Measurements from ENCODE around the gene GPR84.

The GPR84 gene

DNA sequence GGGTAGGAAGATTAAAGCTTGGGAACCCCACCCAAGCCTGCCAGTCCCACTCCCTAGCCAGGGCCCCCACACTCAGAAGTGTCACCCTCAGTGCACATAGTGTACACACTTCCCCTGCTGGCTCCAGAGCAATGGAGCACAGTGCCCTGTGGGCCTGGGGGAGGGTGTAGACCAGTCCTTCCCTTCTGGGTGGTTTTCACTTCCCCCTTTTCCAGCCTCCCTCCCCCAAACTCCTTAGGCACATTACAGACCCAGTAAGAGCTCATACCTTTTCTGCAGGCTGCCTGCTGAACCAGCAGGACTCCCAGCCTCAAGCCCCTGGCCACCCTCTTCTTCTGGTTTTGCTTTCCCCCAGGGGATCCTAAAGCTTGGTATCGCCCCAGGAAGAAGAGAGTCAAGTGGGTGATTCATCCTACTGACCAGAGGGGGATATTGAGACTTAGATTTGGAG is 20.3 kb upstream of the GPR84 start, which contains the start of gene ZNF385A:
ZNF385A (minus strand) TSS at position 143 of the 451 bp plus-strand sequence. CDS start 219 bp downstream, outside the sequence.
- no peaks in the 10 kb centered on the region for H3K9me3 ChIP-seq (ENCODE audit: control insufficient read depth, insufficient read depth, low read length)
- TF ChIP-seq, protein P1, sequence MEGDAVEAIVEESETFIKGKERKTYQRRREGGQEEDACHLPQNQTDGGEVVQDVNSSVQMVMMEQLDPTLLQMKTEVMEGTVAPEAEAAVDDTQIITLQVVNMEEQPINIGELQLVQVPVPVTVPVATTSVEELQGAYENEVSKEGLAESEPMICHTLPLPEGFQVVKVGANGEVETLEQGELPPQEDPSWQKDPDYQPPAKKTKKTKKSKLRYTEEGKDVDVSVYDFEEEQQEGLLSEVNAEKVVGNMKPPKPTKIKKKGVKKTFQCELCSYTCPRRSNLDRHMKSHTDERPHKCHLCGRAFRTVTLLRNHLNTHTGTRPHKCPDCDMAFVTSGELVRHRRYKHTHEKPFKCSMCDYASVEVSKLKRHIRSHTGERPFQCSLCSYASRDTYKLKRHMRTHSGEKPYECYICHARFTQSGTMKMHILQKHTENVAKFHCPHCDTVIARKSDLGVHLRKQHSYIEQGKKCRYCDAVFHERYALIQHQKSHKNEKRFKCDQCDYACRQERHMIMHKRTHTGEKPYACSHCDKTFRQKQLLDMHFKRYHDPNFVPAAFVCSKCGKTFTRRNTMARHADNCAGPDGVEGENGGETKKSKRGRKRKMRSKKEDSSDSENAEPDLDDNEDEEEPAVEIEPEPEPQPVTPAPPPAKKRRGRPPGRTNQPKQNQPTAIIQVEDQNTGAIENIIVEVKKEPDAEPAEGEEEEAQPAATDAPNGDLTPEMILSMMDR (IDR thresholded peaks at IDR 0.05; ENCODE audit: low read depth, low read length, poor library complexity, severe bottlenecking): no peak
- peaks cover 20% of the 10 kb centered on the region for H3K4me1 ChIP-seq (ENCODE audit: control insufficient read depth, low read length)
- H3K36me3 ChIP-seq (ENCODE audit: control insufficient read depth, low read length): no peaks in the 10 kb centered on the region
- no peaks in the 10 kb centered on the region for H4K20me1 ChIP-seq (ENCODE audit: control insufficient read depth, insufficient read depth, low read depth, low read length)
- H3K79me2 ChIP-seq (ENCODE audit: control insufficient read depth, low read length): no peaks in the 10 kb centered on the region
- H3K27me3 ChIP-seq (ENCODE audit: control insufficient read depth, low read length): no peaks in the 10 kb centered on the region
- peak within 1 kb of the TSS; percentile 57 for H3K4me2 ChIP-seq (ENCODE audit: low read length)
- H3F3A ChIP-seq (ENCODE audit: control insufficient read depth, insufficient read depth): no peaks in the 10 kb centered on the region
- 0 out of 2 replicates have a peak within 1 kb of the TSS, but pooled peaks have one; percentile 13 for H3K27ac ChIP-seq (ENCODE audit: low read depth, low read length)
- H3K9me2 ChIP-seq (replicated peaks; ENCODE audit: control insufficient read depth, low read length): no peaks in the 10 kb centered on the region
- peak within 1 kb of the TSS; percentile 17 for H3K4me3 ChIP-seq (ENCODE audit: low read length)

DNA sequence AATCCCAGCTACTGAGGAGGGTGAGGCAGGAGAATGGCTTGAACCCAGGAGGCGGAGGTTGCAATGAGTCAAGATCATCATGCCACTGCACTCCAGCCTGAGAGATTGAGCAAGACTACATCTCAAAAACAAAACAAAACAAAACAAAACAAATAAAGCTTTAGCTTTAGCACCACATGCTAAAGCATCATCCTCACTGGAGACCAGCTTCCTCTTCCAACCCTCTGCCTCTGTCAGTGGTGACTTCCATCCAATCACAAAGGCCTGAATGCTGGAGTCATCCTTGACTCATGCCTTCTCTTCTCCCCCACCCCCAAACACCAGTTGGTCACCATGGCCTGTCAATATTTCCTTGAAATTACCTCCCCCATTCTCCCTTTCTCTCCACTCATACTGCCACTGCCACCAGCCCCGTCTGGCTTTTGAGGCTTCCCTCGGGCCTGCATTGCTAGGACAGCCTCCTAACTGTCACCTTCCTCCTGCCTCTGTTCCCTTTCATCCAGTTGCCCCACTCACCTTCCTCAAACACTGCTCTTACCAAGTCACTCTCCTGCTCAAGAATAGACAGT is 18.8 kb upstream of the GPR84 start:
- H3K36me3 ChIP-seq (ENCODE audit: control insufficient read depth, low read length): no peaks in the 10 kb centered on the region
- H3K4me1 ChIP-seq (ENCODE audit: control insufficient read depth, low read length): peaks cover 24% of the 10 kb centered on the region
- H4K20me1 ChIP-seq (ENCODE audit: control insufficient read depth, insufficient read depth, low read depth, low read length): no peaks in the 10 kb centered on the region
- no peak for TF ChIP-seq EZH2phosphoT487 (IDR thresholded peaks at IDR 0.05; ENCODE audit: borderline replicate concordance, low read length)
- TF ChIP-seq, protein P1 (IDR thresholded peaks at IDR 0.05; ENCODE audit: low read depth, low read length, poor library complexity, severe bottlenecking): no peak
- no peaks in the 10 kb centered on the region for H3K79me2 ChIP-seq (ENCODE audit: control insufficient read depth, low read length)
- no peaks in the 10 kb centered on the region for H3K9me3 ChIP-seq (ENCODE audit: control insufficient read depth, insufficient read depth, low read length)
- no peak overlapping the region for H3K4me2 ChIP-seq (ENCODE audit: low read length)
- no peak overlapping the region for H3K27ac ChIP-seq (ENCODE audit: low read depth, low read length)
- no peak overlapping the region for H3K4me3 ChIP-seq (ENCODE audit: low read length)
- H3F3A ChIP-seq (ENCODE audit: control insufficient read depth, insufficient read depth): no peaks in the 10 kb centered on the region
- no peaks in the 10 kb centered on the region for H3K27me3 ChIP-seq (ENCODE audit: control insufficient read depth, low read length)
- H3K9me2 ChIP-seq (replicated peaks; ENCODE audit: control insufficient read depth, low read length): no peaks in the 10 kb centered on the region

DNA sequence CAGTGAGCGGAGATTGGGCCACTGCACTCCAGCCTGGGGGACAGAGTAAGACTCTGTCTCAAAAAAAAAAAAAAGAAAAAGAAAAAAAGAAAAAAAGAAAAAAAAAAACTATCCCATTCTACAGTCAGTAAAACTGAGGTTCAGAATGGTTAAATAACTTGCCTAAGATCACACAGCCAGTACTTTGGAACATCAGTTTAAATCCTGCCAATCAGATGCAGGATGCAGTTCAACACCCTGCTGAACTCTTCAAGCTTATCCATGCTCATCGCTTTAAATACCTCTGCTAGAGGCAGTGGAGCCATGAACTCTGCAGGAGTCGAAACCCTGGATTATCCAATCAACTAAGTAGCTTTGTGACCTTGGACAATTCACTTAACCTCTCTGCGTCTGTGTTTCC is 16.9 kb upstream of the GPR84 start:
- H3K4me2 ChIP-seq (ENCODE audit: low read length): no peak overlapping the region
- no peaks in the 10 kb centered on the region for H3F3A ChIP-seq (ENCODE audit: control insufficient read depth, insufficient read depth)
- no peaks in the 10 kb centered on the region for H3K36me3 ChIP-seq (ENCODE audit: control insufficient read depth, low read length)
- TF ChIP-seq, protein P1 (IDR thresholded peaks at IDR 0.05; ENCODE audit: low read depth, low read length, poor library complexity, severe bottlenecking): no peak
- no peak for TF ChIP-seq EZH2phosphoT487 (IDR thresholded peaks at IDR 0.05; ENCODE audit: borderline replicate concordance, low read length)
- peaks cover 24% of the 10 kb centered on the region for H3K4me1 ChIP-seq (ENCODE audit: control insufficient read depth, low read length)
- no peaks in the 10 kb centered on the region for H3K9me3 ChIP-seq (ENCODE audit: control insufficient read depth, insufficient read depth, low read length)
- H3K79me2 ChIP-seq (ENCODE audit: control insufficient read depth, low read length): no peaks in the 10 kb centered on the region
- H3K9me2 ChIP-seq (replicated peaks; ENCODE audit: control insufficient read depth, low read length): no peaks in the 10 kb centered on the region
- H4K20me1 ChIP-seq (ENCODE audit: control insufficient read depth, insufficient read depth, low read depth, low read length): no peaks in the 10 kb centered on the region
- H3K27ac ChIP-seq (ENCODE audit: low read depth, low read length): no peak overlapping the region
- H3K27me3 ChIP-seq (ENCODE audit: control insufficient read depth, low read length): no peaks in the 10 kb centered on the region
- no peak overlapping the region for H3K4me3 ChIP-seq (ENCODE audit: low read length)

Data from DOHH2 (cell line).